Measurements from ENCODE around the gene DTNA.

The DTNA gene

GRCh38 chr18:34749721-34750120, 39.6 kb downstream of the DTNA start:
- no peak for DNase-seq
- Histone ChIP-seq H3K27me3 (replicated peaks) (no peaks in the 10 kb centered on the region), H3K4me3 (ENCODE audit: low read depth, low read length) (no peak overlapping the region), H3K27ac (no peak overlapping the region), H3K36me3 (replicated peaks) (no peaks in the 10 kb centered on the region)
- TF ChIP-seq, protein P1, sequence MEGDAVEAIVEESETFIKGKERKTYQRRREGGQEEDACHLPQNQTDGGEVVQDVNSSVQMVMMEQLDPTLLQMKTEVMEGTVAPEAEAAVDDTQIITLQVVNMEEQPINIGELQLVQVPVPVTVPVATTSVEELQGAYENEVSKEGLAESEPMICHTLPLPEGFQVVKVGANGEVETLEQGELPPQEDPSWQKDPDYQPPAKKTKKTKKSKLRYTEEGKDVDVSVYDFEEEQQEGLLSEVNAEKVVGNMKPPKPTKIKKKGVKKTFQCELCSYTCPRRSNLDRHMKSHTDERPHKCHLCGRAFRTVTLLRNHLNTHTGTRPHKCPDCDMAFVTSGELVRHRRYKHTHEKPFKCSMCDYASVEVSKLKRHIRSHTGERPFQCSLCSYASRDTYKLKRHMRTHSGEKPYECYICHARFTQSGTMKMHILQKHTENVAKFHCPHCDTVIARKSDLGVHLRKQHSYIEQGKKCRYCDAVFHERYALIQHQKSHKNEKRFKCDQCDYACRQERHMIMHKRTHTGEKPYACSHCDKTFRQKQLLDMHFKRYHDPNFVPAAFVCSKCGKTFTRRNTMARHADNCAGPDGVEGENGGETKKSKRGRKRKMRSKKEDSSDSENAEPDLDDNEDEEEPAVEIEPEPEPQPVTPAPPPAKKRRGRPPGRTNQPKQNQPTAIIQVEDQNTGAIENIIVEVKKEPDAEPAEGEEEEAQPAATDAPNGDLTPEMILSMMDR (IDR thresholded peaks at IDR 0.05; ENCODE audit: low read depth, low read length, missing control alignments), result no peak
- in situ Hi-C loops (cut with HindIII; ENCODE audit: low pct_ligation_motif_present, low sequenced_read_pairs), result no loop called here

- TF ChIP-seq, protein P1 (IDR thresholded peaks at IDR 0.05; ENCODE audit: low read depth, low read length, missing control alignments), result no peak
These were observed 42.0 kb downstream of the DTNA start for GRCh38 chr18:34752056-34752455.

GRCh38 chr18:34754300-34754699, 44.2 kb downstream of the DTNA start:
- DNase-seq, result no peak
- in situ Hi-C loops (cut with HindIII; ENCODE audit: low pct_ligation_motif_present, low sequenced_read_pairs), result no loop called here
- Histone ChIP-seq H3K36me3 (replicated peaks) (no peaks in the 10 kb centered on the region), H3K4me3 (ENCODE audit: low read depth, low read length) (no peak overlapping the region), H3K27me3 (replicated peaks) (no peaks in the 10 kb centered on the region), H3K27ac (no peak overlapping the region)
- TF ChIP-seq, protein P1 (IDR thresholded peaks at IDR 0.05; ENCODE audit: low read depth, low read length, missing control alignments), result no peak

More at GRCh38 chr18:34752056-34752455, 42.0 kb downstream of the DTNA start:
- Histone ChIP-seq H3K36me3 (replicated peaks) (no peaks in the 10 kb centered on the region), H3K4me3 (ENCODE audit: low read depth, low read length) (no peak overlapping the region), H3K27me3 (replicated peaks) (no peaks in the 10 kb centered on the region), H3K27ac (no peak overlapping the region)
- DNase-seq, result no peak
- in situ Hi-C loops (cut with HindIII; ENCODE audit: low pct_ligation_motif_present, low sequenced_read_pairs), result no loop called here

DNA sequence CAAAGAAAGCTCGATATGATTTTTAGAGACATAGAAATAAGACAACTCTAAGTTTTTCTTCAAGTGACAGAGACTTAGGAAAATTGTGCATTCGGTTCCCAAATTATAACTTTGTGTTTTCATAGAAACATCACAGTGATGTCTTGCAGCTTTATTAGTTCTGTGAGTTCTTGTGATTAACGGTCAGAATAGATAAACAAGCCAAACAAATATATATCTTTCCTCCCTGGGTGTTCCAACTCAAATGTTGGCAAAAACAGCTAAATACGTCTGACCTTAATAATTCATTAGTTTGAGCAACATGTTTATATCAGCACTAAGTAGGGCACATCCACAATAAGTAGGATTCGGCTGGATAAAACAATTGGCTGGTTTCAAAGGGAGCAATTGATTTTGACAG, 47.6 kb downstream of the DTNA start:
- no peak overlapping the region for H3K27ac ChIP-seq
- TF ChIP-seq, protein P1 (IDR thresholded peaks at IDR 0.05; ENCODE audit: low read depth, low read length, missing control alignments), result no peak
- in situ Hi-C loops (cut with HindIII; ENCODE audit: low pct_ligation_motif_present, low sequenced_read_pairs), result no loop called here

GRCh38 chr18:34758378-34758948, 48.4 kb downstream of the DTNA start:
- no peak for DNase-seq
- no peak overlapping the region for H3K27ac ChIP-seq
- no peak overlapping the region for H3K4me3 ChIP-seq (ENCODE audit: low read depth, low read length)
- in situ Hi-C loops (cut with HindIII; ENCODE audit: low pct_ligation_motif_present, low sequenced_read_pairs), result no loop called here
- H3K36me3 ChIP-seq (replicated peaks), result no peaks in the 10 kb centered on the region
- TF ChIP-seq, protein P1 (IDR thresholded peaks at IDR 0.05; ENCODE audit: low read depth, low read length, missing control alignments), result no peak
- no peaks in the 10 kb centered on the region for H3K27me3 ChIP-seq (replicated peaks)

More for the DNA sequence above, 47.6 kb downstream of the DTNA start:
- no peaks in the 10 kb centered on the region for H3K27me3 ChIP-seq (replicated peaks)
- DNase-seq, result no peak
- no peak overlapping the region for H3K4me3 ChIP-seq (ENCODE audit: low read depth, low read length)
- no peaks in the 10 kb centered on the region for H3K36me3 ChIP-seq (replicated peaks)

DNA sequence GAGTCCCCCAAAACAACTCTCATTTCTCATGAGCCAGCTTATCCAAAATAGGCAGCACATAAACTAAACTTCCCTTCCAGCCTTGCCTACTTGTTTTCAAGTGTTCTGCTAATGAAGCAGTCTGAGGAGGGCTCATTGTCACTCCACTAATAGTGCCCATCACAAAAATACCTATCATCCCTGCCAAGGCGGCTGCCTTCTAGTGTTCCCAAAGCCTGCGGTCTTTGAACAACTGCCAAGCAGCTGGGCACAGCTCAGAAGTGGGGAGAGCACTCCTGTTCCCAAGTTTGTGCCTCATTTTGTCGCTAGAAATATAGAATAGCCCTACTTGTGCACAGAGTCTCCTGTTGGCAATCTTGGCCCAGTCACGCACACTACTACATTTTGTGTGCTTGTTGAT, 50.3 kb downstream of the DTNA start:
- TF ChIP-seq, protein P1 (IDR thresholded peaks at IDR 0.05; ENCODE audit: low read depth, low read length, missing control alignments), result no peak
- H3K27me3 ChIP-seq (replicated peaks), result no peaks in the 10 kb centered on the region
- in situ Hi-C loops (cut with HindIII; ENCODE audit: low pct_ligation_motif_present, low sequenced_read_pairs), result no loop called here

More for the DNA sequence above, 50.3 kb downstream of the DTNA start:
- DNase-seq, result no peak
- no peak overlapping the region for H3K27ac ChIP-seq
- no peak overlapping the region for H3K4me3 ChIP-seq (ENCODE audit: low read depth, low read length)
- no peaks in the 10 kb centered on the region for H3K36me3 ChIP-seq (replicated peaks)
